ENCODE measurements around the gene MARK3.
A peak's percentile ranks its signal among the peaks of the same experiment; 100 is the strongest.
"Not testable (repeated sequence)": the region's sequence is repeated elsewhere in the genome, so short reads cannot be mapped to it uniquely, and the experiment has no call there.

MARK3 gene

DNA sequence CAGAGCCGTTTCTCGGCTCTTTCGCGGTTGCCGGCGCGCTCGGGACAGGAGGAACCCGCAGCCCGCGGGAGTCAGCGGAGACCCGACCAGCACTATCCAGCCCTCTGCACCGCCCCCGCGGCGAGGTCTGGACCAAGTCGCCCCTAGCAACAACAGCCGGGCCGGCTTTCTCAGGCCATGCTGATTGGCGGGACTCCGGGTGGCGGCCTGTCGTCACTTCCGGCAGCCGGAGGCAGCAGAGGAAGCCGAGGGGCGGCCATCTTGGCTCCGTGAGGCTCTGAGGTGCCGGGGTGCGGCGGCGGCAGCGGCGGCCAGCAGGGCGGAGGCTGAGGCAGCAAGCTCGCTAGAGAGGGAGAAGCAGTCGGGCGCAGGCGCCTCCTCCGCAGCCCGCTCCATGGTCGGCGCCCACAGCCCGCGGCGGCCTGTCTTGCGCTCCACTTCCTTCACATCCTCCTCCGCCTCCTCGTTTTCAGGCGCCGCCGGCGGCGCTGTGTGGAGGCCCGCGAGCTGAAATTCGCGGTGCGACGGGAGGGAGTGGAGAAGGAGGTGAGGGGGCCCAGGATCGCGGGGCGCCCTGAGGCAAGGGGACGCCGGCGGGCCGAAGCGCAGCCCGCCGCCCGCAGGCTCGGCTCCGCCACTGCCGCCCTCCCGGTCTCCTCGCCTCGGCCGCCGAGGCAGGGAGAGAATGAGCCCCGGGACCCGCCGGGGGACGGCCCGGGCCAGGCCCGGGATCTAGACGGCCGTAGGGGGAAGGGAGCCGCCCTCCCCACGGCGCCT is at the start of gene MARK3:
Gene MARK3 (plus strand): TSS at position 264 of the 777 bp plus-strand sequence. CDS start 615 bp downstream, outside the sequence.
- DNase-seq: peak; percentile 99

DNA sequence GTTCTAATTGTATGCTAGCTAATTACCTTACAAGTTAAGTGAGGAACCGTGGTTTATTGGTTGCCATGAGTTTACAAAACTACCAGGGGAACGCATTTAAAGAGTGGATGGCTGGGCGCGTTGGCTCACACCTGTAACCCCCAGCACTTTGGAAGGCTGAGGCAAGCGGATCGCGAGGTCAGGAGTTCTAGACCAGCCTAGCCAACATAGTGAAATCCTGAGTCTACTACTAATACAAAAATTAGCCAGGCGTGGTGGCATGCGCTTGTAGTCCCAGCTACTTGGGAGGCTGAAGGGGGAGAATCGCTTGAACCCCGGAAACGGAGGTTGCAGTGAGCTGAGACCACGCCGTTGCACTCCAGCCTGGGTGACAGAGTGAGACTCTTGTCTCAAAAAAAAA is 49.0 kb upstream of the MARK3 start:
- no peak for DNase-seq

DNA sequence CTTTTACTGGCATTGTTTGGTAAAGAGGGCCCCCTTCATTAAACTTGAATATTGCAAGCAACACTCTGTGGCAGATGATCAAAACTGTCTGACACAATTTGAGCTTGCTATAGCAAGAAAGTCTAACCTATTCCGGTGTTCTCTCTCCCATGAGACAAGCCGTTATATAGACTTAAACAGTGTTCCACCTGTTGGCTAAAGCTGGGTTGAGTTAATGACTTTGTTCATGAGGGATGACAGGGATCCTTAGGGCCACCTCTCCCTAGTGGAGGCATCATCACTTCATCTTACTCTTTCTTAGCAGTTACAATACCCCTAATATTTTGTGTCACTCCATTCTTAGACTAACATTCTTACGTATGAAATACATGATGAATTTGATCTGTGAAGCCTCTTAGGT is 47.4 kb upstream of the MARK3 start:
- no peak for DNase-seq

DNA sequence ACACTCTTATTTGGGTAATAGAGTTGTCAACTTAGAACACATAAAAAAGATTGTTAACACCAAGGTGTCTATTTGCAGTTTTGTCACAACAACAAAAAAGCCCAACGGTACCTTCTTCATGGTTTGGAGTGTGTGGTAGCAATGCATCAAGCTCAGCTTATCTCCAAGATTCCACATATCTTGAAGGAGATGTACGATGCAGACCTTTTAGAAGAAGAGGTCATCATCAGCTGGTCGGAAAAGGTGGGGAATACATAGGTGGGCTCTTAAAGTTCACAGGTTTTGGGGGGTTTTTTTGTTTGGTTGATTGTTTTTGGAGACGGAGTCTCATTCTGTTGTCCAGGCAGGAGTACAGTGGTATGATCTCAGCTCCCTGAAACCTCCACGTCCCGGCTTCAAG is 45.7 kb upstream of the MARK3 start:
- no peak for DNase-seq

DNA sequence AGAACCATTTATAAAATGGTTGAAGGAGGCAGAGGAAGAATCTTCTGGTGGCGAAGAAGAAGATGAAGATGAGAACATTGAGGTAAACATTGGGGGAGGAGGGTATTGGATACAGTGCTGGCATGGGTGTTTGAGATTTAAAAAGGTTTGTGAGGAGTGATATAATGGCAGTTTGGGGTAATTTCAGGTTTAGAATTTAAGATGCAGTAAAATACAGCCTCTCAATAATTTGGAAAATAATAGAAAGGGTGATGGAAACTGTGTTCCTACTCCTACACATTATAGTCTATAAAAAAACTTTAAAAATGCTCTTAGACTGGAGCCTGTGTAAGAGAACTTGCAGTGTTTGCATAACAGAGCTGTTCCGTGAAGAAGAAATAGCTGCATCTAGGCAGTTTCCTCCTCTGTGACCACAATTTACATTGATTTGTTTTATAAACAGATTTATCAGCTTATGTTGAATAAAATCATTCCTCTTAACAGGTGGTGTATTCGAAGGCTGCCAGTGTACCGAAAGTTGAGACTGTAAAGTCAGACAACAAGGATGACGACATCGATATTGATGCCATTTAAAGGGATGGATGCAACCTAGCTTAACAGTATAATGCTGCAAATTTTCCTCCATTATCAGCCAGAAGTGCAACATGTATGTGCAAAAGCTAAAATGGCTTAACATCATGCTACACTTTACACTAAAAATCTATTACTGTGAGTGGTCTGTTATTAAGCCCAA is 44.6 kb upstream of the MARK3 start:
- DNase-seq: no peak

DNA sequence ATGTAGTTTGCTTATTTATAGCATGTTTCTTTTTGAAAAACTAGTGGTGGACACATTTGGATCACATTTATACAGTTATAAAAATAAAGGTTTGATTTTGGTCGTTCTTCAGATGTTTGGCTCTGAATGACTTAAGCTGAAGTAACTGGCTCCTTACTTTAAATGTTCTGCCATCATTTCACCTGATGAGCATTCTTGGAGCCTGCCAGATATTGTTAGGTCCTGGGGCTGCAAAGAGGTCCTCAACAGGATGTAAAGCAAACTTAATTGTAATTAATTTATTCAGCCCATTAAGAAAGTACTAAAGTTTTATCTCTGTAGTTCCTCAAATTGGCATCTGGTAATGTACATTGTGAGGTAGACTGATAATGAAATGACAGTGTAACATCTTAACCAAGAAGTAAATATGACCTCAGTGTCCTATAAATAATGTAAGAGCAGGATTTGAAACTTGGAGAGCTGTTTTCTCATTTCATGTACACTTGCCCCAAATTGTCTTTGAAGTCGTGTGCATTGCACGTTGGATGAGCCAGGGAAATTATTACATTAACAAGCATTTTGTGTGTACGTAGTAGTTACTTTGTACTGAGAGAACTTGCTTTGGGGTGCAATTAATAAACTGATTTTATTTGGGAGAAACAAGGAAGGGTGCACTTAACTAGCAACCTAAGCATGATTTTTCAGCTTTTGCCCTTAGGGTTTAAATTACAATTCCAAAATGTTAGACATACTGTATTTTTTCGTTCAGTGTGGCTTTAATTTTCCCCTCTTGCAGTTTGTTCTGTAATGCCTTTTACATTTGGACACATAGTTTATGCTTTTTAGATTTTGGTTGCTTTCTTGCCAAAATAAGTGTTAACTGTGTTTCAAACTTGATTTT is 43.7 kb upstream of the MARK3 start:
- DNase-seq: no peak

DNA sequence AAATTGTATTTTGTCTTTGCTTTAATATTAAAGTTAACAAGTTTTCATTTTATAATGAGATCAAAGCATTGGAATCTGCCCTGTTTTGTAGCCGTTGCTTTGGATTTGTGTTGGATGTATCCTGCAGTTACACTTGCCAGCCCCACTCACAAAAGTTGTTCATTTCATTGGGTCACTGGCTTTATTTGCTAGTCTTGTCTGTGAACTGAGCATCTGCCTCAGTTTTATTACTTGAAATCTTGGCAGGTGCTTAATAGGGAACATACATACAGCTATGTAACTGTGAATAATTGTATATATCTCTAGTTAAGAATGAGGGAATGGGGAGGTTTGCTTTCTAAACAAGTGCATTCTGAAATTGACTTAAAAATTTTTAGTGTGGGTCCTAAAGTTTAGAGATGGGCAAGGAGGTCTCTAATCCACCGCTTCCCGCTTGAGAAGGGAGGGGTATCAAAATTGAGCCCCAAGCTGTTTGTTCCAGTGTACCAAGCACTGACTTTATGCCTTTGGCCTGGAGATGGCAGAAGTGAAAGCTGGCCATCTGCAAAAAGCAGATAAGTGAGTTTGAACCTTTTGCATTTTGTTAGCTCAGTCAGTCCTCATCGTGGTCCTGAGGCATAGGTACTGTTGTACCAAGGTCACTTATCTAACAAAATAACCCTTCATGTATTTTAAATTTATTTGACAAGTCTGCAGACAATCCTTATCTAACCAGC is 41.9 kb upstream of the MARK3 start:
- no peak for DNase-seq

DNA sequence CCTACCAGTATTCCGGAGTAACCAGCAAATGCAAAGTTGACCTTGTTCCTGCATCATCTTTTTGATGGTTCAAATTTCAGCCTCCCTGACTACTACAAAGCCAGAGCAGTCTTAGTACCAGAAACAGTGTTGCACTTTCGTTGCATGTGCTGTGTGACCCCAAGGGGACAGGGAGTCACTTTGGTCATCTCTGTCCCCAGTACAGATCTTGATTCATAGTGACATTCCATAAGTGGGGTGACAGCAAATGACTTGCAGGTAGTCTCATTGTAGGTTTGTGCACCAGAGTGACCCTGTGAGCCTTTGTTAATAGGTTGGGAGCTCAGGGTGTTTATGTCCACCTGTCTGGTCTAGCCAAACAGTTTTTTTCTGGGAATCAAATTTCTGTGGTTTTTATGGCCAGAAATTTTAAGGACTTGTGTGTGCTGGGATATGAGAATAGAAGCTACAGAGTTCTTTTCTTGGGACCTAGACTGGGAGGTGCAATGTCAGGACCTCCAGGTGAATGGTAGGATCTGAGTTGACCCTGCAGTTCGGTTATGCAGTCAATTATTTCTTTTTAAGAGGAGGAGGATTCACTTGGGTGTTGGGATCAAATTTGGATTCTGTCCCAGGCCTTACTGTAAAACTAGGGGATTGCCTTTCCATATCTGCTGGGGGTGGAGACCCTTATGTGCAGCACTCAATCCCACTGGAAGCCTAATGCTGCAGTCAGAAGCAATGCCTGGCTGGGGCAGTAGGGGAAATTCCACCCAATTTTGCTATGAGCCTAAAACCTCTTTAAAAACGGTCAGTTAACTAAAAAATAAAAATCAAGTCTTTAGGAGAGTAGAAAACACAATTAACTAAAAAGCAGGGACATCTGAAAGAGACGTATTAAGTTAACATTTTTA is 41.1 kb upstream of the MARK3 start:
- DNase-seq: no peak

DNA sequence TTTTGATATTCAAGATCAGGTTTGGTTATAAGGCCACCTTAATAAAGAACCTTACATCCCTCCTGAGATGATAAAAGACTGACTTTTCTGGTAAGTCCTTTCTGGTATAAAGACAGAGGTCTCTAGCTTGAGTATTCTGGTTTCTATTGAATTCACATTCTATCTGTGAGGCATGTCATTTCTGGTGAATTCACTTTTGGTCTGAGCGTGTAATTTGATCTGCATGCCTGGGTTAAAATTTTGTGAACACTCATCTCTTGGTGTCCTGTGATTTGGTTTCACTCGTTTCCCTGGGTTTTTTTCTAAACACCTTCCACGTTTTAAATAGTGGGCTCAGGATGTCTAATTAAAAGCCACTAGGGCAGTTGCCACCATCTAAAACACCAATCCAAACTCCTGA is 38.9 kb upstream of the MARK3 start:
- DNase-seq: no peak

DNA sequence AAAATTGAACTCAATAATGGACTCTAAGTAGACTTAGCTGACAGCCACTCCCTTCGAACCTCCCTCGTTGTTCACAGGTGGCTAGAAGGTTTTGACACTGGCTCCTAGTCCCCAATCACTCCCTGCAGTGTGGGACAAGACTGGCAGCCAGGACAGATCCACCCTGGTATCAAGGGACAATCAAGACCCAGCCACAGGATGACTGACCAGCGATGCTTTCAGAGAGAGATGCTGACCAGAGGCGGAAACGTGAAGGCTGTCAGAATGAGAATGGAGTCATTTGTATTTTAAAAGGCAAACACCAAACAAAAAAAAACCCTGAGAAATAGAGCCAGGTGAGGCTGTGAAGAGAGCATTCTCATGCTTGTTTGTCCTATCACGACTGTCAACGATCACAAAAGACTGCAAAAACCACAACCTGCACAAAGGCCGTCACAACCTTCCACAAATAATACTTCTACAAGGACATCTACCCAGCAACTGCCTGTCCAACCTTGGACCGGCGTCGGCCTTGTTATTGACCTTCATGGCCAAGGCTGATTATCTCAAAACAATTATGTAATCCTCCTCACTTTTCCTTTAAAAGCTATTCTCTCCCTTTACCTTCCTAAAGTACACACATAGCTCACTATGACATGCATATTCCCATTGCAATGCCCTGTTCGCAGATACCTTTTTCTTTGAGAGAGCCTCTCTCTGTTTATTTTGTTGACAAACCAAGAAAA is 38.0 kb upstream of the MARK3 start:
- DNase-seq: no peak

DNA sequence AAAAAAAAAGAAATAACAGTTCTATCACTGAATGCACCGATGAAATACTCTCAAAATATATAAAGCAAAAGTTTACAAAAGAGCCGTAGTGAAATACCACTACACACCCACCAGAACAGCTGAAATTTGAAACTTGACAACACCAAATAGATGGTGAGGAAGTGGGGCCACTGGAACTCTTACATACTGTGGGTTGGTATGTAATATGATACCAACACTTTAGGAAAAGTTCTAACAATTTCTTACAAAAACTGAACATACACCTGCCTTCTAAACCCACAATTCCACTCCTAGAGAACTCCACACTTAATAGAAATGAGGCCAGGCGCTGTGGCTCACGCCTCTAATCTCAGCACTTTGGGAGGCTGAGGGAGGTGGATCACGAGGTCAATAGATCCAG is 37.1 kb upstream of the MARK3 start:
- no peak for DNase-seq

DNA sequence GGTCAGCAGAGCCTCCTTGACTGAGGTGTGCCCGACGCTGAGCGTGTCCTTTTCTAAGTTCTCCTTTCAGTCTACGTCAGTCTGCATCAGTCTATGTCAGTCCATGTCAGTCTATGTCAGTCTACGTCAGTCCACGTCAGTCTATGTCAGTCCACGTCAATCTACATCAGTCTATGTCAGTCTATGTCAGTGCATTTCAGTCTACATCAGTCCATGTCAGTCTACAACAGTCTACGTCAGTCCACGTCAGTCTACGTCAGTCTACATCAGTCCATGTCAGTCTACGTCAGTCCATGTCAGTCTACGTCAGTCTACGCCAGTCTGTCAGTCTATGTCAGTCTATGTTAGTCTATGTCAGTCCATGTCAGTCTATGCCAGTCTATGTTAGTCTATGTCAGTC is 35.2 kb upstream of the MARK3 start:
- DNase-seq: no peak

DNA sequence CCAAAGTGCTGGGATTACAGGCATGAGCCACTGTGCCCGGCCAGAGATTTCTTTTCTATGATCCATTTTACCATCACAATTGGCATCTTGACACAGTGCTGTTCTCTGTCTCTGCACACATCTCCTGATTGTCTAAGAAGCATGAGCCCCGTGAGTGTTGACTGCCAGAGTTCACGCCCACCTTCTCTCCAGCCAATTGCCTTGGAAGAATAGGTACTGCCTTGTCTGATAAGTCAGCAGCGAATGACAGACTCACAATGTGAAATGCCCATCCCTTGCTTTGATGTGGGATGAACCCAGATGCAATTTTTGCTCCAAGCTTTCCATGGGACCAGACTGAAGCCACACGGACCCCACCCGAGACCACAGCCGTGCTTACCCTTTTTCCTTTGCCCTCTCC is 31.9 kb upstream of the MARK3 start:
- DNase-seq: no peak

DNA sequence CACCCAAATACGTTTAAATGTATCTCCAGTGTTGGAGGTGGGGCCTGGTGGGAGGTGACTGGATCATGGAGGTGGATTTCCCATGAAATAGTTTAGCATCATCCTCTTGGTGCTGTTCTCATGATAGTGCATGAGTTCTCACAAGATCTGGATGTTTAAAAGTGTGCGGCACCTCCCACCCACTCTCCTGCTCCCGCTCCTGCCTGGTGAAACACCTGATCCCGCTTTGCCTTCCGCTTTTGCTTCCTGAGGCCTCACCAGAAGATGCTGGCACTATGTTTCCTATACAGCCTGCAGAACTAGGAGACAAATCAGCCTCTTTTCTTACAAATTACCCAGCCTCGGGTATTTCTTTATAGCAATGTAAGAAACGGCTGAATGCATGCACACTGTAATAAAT is 31.1 kb upstream of the MARK3 start:
- no peak for DNase-seq

DNA sequence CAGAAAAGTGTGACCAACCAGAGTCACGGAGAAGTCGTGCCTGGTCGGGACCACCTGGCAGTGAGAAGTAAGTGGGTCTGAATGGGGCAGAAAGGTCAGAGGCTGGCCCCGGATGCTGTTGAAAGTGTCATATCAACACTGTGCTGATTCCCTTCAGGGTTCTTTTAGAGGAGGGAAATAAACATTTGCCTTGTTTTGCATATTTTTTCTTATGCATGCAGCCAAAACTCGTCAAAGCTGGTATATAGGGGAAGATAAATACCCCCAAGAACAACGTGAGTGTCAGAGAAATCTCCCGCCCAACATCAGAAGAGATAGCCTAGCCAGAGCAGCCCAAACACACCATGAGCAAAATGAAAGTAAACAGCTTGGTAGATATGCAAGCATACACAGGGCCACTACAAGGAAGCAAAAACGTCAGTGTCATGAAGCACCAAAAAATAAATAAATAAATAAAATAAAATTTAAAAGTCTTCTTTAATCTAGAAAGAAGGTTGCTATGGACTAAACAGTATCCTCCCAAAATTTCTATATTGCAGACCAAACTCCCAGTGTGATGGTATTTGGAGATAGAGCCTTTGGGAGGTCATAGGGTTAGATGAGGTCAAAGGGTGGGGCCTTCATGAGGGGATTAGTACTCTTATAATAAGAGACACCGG is 29.1 kb upstream of the MARK3 start:
- no peak for DNase-seq

DNA sequence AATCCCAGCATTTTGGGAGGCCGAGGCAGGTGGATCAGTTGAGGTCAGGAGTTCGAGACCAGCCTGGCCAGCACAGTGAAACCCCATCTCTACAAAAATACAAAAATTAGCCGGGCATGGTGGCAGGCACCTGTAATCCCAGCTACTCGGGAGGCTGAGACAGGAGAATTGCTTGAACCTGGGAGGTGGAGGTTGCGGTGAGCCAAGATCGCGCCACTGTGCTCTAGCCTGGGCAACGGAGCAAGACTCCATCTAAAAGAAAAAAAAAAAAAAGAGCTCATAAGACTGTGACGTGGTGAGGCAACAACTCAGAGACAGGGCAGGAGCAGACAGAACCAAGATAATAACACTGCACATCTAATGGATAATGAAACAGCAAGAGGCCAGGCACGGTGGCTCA is 27.7 kb upstream of the MARK3 start:
- DNase-seq: not testable (repeated sequence)

DNA sequence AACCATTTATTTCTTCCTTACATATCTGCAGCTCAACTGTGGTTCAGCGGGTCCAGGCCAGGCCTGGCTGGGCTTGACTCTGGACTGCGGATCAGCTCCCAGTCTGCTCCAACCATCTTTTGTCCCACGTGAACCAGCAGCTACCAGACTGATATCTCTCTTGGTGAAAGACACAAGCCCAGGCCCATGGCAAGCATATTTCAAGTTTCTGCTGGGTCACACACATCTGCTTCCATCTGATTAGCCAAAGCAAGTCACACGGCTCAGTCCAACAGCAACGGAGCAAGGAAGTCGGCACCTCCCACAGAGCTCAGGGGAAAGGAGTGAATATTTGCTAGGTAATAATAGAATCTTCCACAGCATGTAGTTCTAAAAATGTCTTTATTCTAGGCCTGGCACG is 24.7 kb upstream of the MARK3 start:
- DNase-seq: no peak

DNA sequence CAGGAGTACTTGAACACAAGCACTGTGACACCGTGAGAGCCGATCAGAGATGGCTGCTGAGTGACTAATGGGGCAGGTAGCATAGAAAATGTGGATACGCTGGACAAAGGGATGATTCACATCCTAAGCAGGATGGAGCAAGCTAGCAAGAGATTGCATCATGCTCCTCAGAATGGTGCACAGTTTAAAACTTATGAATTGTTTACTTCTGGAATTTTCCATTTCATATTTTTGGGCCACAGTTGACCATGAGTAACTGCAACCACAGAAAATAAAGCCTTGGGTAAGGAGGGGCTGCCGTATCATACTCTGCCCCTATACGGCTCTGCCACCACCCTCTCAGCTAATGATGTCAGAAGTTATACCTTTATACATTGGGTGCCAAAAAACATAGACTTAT is 23.3 kb upstream of the MARK3 start:
- peak; percentile 75 to 94 (median 88) for DNase-seq

DNA sequence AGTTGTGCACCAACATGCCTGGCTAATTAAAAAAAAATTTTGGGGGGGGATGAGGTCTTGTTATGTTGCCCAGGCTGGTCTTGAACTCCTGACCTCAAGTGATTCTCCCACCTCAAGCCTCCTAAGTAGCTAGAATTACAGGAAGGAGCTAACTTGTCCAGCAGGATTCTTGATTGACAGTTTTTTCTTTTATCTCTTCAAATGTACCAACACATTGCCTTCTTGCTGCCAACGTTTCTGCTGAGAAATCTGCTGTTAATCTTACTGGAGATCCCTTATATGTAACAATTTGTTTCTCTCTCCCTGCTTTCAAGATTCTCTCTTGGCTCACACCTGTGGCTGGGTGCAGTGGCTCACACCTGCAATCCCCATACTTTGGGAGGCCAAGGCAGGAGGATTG is 22.4 kb upstream of the MARK3 start:
- DNase-seq: no peak

DNA sequence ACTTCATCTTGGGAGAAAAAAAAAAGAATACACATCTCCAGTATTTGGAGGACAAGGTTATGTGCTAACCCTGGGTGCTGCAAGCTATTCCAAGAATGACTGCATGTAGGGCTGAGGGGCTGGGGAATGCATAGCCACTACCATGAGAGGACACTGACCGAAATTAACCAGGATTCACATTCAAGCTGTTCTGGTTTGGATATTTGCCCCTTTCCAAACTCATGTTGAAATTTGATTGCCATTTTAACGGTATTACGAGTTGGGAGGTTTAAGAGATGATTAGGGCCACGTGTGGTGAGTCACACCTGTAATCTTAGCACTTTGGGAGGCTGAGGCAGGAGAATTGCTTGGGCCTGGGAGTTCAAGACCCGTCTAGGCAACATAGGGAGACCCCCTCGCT is 18.5 kb upstream of the MARK3 start:
- DNase-seq: no peak

DNA sequence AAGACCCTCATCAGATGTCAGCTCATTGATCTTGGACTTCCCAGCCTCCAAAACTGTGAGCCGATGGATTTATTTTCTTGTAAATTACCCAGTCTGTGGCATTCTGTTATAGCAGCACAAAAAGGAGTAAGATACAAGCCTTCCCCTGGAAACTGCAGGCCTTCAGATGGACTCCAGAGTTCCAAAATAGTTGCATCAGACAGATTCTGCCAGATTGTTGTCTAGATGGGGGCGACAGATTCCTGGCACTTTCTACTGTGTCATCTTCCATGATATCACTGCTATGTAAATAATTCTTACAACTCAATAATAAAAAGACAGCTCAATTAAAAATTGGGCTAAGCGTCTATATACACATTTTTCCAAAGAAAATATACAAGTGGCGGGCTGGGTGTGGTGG is 17.2 kb upstream of the MARK3 start:
- no peak for DNase-seq

All from suppressor macrophage treated with lipopolysaccharide for 1 hour (primary cell).